Common myeloid progenitor, CD34-positive (primary cell): ENCODE data around the gene FAM110D.

Source experiments
- CTCF ChIA-PET: fragments of 350-600 bp; sonication (Branson Sonifier 250); formaldehyde crosslinking; loops from one replicate; lab custom pipeline; 2021; ENCODE audit warnings: antibody characterized with exemption; lab: Charles Lee
- POLR2A ChIA-PET: fragments of 350-600 bp; sonication (Branson Sonifier 250); formaldehyde crosslinking; loops from one replicate; lab custom pipeline; 2021; ENCODE audit warnings: antibody characterized with exemption; lab: Charles Lee
- DNase-seq, 3 donors: peaks; one replicate each; pipeline versions ENCODE4 v3.0.0 to v3.0.0-alpha.2; 2013
- H3K27ac ChIP-seq, 2 experiments: 1 replicate in 1 of 2; 2 replicates in 1 of 2; pipeline ENCODE4 v1.7.0; 2013; ENCODE audit warnings: inconsistent platforms in 2 of 2, low read length in 2 of 2, mild to moderate bottlenecking in 2 of 2, low read depth in 1 of 2, moderate library complexity in 1 of 2; ENCODE audit not compliant: severe bottlenecking in 2 of 2, insufficient read depth in 1 of 2, poor library complexity in 1 of 2
- H3K27me3 ChIP-seq, 5 experiments: replicated peaks in 2 of 5; 1 replicate in 3 of 5; 2 replicates in 2 of 5; pipeline versions ENCODE4 v1.6.1 to v1.7.0; 2013; ENCODE audit warnings: low read length in 4 of 5, mild to moderate bottlenecking in 2 of 5, moderate library complexity in 2 of 5, inconsistent platforms in 1 of 5; ENCODE audit not compliant: insufficient read depth in 5 of 5, control insufficient read depth in 4 of 5
- H3K36me3 ChIP-seq, 4 experiments: 1 replicate in 2 of 4; 2 replicates in 2 of 4; pipeline versions ENCODE4 v1.6.1 to v1.7.0; 2013; ENCODE audit warnings: low read length in 3 of 4, control low read depth in 1 of 4, mild to moderate bottlenecking in 1 of 4; ENCODE audit not compliant: control insufficient read depth in 4 of 4, insufficient read depth in 4 of 4
- H3K4me1 ChIP-seq, 4 experiments: 1 replicate in 3 of 4; 2 replicates in 1 of 4; pipeline versions ENCODE4 v1.6.1 to v1.7.1; 2013; ENCODE audit warnings: low read length in 3 of 4, mild to moderate bottlenecking in 3 of 4, control low read depth in 1 of 4, inconsistent platforms in 1 of 4, moderate library complexity in 1 of 4; ENCODE audit not compliant: control insufficient read depth in 4 of 4, insufficient read depth in 4 of 4; ENCODE audit errors: control extremely low read depth in 1 of 4
- H3K4me3 ChIP-seq, 7 experiments: 1 replicate in 4 of 7; 2 replicates in 3 of 7; pipeline versions ENCODE4 v1.5.1 to v1.7.0; 2013; ENCODE audit warnings: mild to moderate bottlenecking in 7 of 7, low read length in 6 of 7, moderate library complexity in 6 of 7, inconsistent platforms in 2 of 7, low read depth in 2 of 7, control low read depth in 1 of 7; ENCODE audit not compliant: insufficient read depth in 4 of 7, control insufficient read depth in 1 of 7; ENCODE audit errors: extremely low read depth in 1 of 7
- H3K9me3 ChIP-seq, 5 experiments: 1 replicate in 4 of 5; 2 replicates in 1 of 5; pipeline versions ENCODE4 v1.6.1 to v1.7.1; 2013; ENCODE audit warnings: low read length in 4 of 5, mild to moderate bottlenecking in 2 of 5, inconsistent platforms in 1 of 5, low read depth in 1 of 5, moderate library complexity in 1 of 5; ENCODE audit not compliant: control insufficient read depth in 4 of 5, insufficient read depth in 2 of 5; ENCODE audit errors: control extremely low read depth in 1 of 5
- WGBS: methylation state at CpG from one replicate; pipeline ENCODE4 v1.1.5; 2013; ENCODE audit not compliant: insufficient coverage; 5-methylcytosine and 5-hydroxymethylcytosine counted together

The FAM110D gene

DNA sequence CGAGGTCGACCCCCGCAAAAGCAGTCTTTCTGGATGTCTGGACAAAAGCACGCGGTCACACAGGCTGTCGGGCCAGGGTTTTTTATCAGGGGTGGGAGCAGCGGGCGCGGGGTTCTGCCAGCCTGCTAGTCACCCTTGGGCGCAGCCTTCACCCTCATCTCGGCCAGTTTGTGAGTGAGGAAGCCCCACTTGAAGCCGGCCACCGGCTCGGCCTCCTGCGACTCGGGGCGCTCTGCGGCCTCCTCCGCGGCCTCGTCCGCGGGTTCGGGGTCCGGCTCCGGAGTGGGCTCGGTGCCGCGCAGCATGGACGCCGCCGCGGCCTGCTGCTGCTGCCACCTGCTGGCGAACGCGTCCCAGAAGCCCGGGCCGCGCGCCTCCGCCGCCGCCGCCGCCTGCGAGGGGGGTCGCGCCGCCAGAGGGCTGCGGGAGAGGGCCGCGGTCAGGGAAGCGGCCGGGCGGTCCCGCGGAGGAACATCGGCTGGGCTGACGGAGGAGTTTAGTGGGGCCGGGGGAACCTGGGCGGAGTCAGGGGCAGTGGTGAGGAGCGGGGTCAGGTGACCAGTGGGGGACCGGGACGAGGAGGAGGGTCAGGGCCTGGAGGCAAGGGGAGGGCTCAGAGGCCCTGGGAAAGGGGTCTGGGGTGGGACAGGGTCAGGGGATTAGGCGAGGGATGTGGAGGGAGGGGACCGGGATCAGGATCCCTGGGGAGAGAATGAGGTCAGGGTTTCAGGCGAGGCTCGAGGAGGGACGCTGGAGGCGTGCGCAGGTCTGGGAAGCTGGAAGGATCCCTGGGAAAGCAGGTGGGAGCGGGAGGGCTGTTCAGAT is 5.4 kb downstream of the FAM110D start:
- peak; percentile 40 to 55 (median 54) for DNase-seq
- peaks cover 0 to 43% (median 28%) of the 10 kb centered on the region in 4 experiments for H3K4me1 ChIP-seq
- POLR2A ChIA-PET, result no interaction called here
- H3K27me3 ChIP-seq, result peaks cover 0 to 22% (median 11%) of the 10 kb centered on the region in 5 experiments
- WGBS, result 15% methylated on average over 59 of the region's 72 CpGs
- H3K4me3 ChIP-seq, result peak overlapping the region in 6 of 7 experiments; percentile 31 to 71 (median 50)
- no peaks in the 10 kb centered on the region for H3K36me3 ChIP-seq
- CTCF ChIA-PET, result interaction anchor here (0.7 to 2.1 kb wide), 11 partner anchors 9 to 200 kb away, joined by 3 to 6 read pairs (median 4); no protein-coding TSS in a partner anchor
- H3K27ac ChIP-seq, result no peak overlapping the region
- no peaks in the 10 kb centered on the region for H3K9me3 ChIP-seq

DNA sequence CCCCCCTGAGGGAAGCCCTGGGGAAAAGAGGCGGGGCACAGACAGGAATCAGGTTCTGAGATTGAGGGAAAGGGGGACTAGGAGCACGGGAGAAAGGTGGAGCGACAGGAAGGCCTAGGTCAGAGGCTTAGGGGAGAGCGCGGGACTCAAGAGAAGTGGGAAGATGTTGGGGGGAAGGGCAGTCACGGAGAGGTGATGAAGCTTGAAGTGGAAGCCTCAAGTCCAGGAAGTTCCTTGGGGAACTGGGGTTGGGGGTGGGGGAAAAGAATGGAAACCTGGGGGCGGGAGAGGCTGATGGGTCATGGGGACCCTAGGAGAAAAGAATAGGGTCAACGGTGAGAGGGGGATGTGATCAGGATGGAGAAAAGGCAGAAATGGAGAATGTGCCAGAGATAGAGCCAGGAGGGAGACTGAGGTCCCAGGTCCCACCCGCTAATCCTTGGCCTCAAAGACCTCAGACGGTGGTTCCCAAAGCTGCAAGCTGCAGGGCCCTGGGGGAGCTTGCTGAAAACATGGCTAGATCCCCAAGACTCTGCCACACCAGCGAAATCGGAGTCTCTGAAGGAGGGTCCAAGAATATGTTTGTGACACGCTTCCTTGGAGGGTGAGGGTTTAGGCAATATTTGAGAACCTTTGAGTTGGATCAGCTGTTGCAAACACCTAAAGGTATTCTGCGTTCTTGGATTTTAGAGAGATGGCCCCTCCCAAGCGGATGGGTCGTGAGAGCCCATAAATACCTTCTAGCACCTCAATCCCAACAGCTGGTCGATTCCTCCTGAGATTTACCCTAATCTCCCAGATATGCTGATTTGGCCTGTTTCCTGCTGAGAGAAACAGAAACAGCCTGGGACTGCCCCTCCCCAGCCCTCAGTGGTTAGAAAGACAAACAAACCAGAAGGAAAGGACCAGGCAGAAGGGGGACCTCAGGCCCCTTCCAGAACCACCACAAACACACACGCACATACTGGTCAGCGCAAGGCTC is 6.3 kb downstream of the FAM110D start:
- ChIA-PET CTCF (interaction anchor here (0.7 to 1.9 kb wide), 10 partner anchors 9 to 199 kb away, joined by 3 to 6 read pairs (median 4); no protein-coding TSS in a partner anchor), POLR2A (interaction anchor here (0.7 kb wide), 1 partner anchor 9 kb away, joined by 4 read pairs; no protein-coding TSS in a partner anchor)
- Histone ChIP-seq H3K36me3 (no peaks in the 10 kb centered on the region), H3K4me1 (peaks cover 0 to 44% (median 29%) of the 10 kb centered on the region in 4 experiments), H3K27ac (no peak overlapping the region), H3K27me3 (peaks cover 0 to 22% (median 11%) of the 10 kb centered on the region in 5 experiments), H3K4me3 (peak overlapping the region in 1 of 7 experiments; percentile 64), H3K9me3 (no peaks in the 10 kb centered on the region)
- 69% methylated on average over 13 of the region's 19 CpGs for WGBS
- DNase-seq, result no peak

DNA sequence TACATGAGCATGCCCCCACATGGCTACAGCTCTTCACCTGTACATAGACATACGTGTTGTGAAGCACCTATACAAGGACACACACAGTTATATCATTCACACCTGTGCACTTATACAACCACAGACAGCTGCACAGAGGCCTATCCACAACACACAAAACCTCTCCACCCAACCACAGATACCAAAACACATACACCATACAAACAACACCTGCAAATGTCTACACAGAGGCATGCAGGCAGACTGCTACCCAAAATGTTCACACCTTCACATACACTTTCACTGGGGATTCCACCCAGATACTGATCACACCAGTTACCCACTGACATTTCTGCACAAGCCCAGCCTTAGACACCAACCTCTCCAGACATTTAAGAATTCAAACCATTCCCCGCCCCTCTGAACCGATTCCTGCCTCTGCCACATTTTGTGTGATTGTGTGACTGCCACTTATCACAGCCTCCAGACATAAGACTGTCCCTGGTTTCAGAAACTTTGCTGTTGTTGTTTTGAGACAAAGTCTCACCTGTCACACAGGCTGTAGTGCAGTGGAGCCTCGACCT is 7.9 kb downstream of the FAM110D start:
- peaks cover 0 to 42% (median 25%) of the 10 kb centered on the region in 4 experiments for H3K4me1 ChIP-seq
- 97% methylated on average over 4 of the region's 4 CpGs for WGBS
- H3K36me3 ChIP-seq, result peaks cover 0 to 9% (median 2%) of the 10 kb centered on the region in 4 experiments
- DNase-seq, result no peak
- ChIA-PET POLR2A (no interaction called here), CTCF (interaction anchor here (1.2 to 1.9 kb wide), 2 partner anchors 22 to 60 kb away, joined by 3 to 5 read pairs; no protein-coding TSS in a partner anchor)
- H3K27me3 ChIP-seq, result peaks cover 0 to 8% (median 5%) of the 10 kb centered on the region in 5 experiments
- H3K27ac ChIP-seq, result no peak overlapping the region
- H3K9me3 ChIP-seq, result no peaks in the 10 kb centered on the region
- H3K4me3 ChIP-seq, result no peak overlapping the region

DNA sequence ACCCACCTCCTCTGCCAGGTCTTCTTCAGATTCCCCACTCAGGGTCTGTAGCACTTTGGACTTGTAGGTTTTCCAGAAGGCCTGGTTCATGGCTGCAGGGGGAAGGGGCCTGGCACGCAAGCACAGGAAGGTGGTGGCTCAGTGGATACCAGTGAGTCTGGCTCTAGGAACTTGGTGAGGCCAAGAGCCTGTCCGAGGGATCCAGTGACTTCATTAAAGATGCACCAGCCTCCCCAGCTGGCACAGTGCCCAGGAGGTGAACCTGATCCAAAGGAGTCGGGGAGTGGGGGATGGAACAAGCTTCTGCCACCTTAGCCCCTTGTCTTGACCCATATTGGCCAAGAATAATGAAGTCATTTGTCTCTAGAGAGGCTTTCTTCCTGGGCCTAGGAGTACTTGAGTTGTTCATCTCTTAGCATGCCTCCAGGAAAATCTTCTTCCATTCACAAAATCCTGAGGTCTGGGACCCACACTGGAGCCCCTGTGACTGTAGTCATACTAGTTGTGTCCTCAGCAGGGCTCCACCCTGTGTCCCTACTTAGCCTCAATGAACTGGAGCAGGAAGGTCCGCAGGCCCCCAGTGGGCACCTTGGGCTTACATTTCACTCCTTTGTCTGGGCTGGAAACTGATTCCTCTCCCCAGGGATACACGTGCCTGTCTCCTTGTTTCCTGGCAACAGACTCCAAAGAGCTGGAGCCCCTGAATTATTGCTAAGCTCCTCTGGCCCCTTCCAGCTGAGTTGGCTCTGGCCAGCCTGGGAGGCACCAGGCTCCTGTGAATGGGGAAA is 9.7 kb downstream of the FAM110D start, which contains the start of gene C1orf232:
Gene C1orf232 (minus strand): TSS at position 554 of the 788 bp plus-strand sequence. CDS start 464 bp downstream, at position 90.
- DNase-seq, result no peak
- Histone ChIP-seq H3K36me3 (peaks cover 0 to 10% (median 5%) of the 10 kb centered on the region in 4 experiments), H3K27me3 (no peaks in the 10 kb centered on the region), H3K4me1 (peaks cover 0 to 35% (median 19%) of the 10 kb centered on the region in 4 experiments), H3K9me3 (no peaks in the 10 kb centered on the region), H3K27ac (peak within 1 kb of the TSS in 1 of 2 experiments; percentile 85), H3K4me3 (peak within 1 kb of the TSS; percentile 70 to 85 (median 79))
- ChIA-PET CTCF (interaction anchor here (1.5 to 2.0 kb wide), 6 partner anchors 9 to 149 kb away, joined by 4 to 11 read pairs (median 8); partner anchors contain the start of genes CD52, CEP85 and CNKSR1), POLR2A (no interaction called here)
- 96% methylated on average over 5 of the region's 5 CpGs for WGBS

DNA sequence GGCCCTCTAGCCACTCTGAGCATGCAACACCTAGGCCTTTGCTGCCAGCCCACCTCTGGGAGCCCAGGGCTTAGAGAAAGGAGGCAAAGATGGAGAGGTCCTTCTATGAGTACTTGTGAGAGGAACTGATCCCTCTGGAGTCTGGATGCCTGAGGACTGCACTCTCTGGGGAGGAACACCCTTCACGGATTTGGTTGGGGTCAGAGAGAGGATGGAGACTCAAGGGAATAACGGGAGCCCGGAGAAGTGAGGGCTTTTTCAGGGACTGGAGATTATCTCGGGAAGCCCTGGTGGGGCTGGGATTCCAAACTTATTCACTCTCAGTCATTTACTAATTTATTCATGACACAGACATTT is 10.3 kb downstream of the FAM110D start:
- peak overlapping the region in 1 of 2 experiments; percentile 85 for H3K27ac ChIP-seq
- WGBS, result 94% methylated on average over 3 of the region's 4 CpGs
- peaks cover 0 to 10% (median 5%) of the 10 kb centered on the region in 4 experiments for H3K36me3 ChIP-seq

More for the DNA sequence above, 10.3 kb downstream of the FAM110D start:
- peaks cover 0 to 30% (median 14%) of the 10 kb centered on the region in 4 experiments for H3K4me1 ChIP-seq
- no peaks in the 10 kb centered on the region for H3K9me3 ChIP-seq
- no peaks in the 10 kb centered on the region for H3K27me3 ChIP-seq
- H3K4me3 ChIP-seq, result peak overlapping the region in 3 of 7 experiments; percentile 79 to 84 (median 83)
- ChIA-PET CTCF (interaction anchor here (0.6 to 2.0 kb wide), 14 partner anchors 8 to 210 kb away, joined by 3 to 11 read pairs (median 4); partner anchors contain the start of genes CD52, CEP85 and CNKSR1), POLR2A (interaction anchor here (0.6 kb wide), 1 partner anchor 150 kb away, joined by 6 read pairs; no protein-coding TSS in a partner anchor)
- DNase-seq, result no peak
